Right forelimb (tissue), 1 donor: ENCODE data around the gene CLDN14.
"Not testable (repeated sequence)": the region's sequence is repeated elsewhere in the genome, so short reads cannot be mapped to it uniquely, and the experiment has no call there.

Experiments used
- DNase-seq: peaks from one replicate; pipeline ENCODE4 v3.0.0-alpha.2; 2018

Gene CLDN14

GRCh38 chr21:36499578-36500471 lies 19.9 kb upstream of the CLDN14 start:
- no peak for DNase-seq

- DNase-seq: no peak
Measured at GRCh38 chr21:36494557-36494956, 14.6 kb upstream of the CLDN14 start.

DNA sequence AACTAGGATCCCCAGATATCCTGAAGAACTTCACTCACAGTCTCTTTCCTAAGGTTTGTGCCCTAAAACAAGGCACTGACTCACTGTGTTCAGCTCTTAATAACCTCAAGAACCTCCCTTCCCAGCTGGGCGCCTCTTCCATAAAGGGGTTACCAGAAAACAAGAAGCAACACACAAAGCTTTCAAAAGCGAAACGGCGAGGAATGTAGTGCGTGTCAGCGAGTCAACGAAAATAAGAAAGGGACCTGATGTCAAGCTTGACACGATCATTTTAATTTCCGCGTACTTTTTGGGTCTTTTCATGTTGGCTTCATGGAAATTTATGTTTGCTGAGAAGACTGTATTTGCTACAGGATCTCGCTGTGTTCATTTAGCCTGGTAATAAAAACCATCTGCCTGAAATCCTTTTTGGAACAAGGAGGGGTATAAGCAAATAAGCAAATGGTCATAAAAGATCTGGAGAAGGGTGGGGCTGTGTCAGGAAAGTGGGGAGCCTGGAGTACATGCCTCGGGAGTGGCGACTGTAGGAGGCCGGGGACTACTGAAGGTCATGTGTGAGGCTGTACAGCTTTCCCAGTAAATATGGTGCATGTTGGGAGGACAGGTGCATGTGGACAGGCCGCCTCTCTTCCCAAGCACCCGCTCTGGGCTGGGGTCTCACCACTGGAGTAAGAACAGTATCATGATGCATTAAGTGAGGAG lies 11.4 kb upstream of the CLDN14 start:
- no peak for DNase-seq

DNA sequence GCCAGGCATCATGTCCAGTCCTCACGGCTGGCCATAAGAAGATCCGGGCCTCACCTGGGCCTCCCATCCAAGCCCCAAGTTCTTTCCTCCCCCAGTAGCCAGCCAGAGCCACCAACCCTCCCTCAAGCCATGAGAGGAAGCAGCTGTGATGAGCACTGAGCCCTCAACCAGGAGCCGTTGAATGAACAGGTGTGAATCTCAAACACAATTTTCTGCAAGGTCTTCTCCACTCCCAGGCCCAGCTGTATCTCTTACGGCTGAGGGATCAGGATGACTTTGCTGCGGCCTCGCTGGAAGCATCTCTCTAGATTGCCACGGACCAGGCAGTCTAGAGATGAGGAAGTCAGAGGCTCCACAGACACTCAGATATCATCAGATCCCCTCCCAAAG lies 9.8 kb upstream of the CLDN14 start:
- no peak for DNase-seq

DNA sequence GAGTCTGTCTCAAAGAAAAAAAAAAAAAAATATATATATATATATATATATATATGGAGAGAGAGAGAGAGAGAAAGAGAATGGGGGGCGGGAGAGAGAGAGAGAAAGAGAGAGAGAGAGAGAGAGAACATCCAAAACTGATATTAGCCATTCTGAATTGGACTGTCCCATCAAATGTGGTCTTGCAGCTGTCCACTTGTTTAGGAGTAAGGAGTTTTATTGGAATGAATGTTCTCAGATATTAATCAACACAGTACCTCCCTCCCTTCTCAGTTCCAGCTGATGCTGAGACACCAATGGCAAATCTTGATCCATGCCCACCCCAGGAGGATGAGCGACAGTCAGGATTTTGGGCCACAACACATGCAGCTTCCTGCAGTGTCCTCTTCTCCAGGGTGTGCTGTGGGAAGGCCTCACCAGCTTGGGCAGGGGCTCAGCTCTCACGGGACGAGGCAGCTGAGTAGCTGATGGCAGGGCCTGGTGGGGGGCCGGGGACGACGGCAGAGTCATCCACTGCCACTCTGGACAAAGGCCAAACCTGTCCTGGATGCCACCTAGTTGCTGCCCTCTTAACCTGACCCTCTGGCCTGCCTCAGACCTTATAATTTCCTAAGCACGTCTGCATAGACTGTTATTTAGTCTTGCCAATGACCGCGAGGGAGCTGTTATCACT lies 9.3 kb upstream of the CLDN14 start:
- DNase-seq: no peak

DNA sequence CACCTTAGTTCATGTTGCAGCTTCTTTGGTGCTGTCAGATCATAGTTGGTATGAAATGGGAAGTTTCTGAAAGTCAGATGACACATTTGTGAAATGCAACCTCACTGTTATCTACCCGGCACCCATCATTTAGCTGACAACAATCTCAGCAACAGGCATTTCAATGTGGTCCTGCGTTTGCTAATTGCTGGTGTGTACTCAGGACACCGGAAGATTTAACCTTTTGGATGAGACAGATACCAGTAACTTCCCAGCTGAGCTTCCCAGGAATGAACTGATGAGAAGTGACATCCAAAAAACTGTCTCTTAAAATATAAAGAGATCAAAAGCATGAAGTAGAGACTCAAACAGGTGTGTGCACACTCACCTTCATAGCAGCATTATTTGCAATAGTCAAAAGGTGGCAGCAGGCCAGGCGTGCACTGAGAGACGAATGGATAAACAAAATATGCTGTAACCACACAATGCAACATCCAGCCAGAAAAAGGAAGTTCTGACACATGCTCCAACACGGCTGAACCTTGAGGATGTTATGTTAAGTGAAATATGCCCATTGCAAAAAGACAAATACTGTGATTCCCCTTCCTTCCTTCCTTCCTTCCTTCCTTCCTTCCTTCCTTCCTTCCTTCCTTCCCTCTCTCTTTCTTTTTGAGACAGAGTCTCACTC lies 7.9 kb upstream of the CLDN14 start:
- no peak for DNase-seq

DNA sequence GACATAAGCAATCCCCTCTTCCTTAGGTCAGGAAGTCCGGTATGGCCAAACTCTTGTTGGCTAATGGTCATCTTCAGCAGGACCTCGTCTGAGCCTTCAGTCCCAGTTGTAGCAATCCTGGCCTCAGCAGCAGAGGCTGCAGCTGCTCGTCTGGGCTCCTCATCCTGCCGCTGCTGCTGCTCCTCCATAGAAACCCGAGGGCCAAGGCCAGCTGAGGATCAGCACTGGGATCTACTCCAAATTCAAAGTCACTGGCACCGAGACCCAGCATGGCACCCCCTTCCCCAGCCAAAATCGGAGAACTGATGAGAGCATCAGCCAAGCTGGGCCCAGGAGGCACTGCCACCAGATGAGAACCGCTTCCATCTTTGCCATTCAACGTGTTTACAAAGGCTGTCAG lies 6.3 kb upstream of the CLDN14 start:
- DNase-seq: no peak

DNA sequence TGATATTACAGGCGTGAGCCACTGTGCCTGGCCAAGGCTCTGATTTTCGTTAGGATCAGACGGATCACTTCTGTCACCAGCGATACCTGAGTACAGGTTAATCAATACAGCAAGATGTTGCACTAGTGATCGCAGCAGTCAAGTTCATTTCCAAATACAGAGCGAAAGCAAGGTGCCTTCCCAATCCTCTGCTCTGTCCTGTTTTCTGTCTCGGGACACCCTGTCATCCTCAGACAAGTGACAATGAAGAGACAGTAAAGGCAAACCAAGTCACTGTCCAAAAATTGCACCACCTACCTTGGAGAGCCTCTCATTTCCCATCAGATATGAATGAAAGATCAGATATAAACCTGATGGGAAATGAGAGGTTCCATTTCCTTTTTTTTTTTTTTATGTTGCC lies 5.6 kb upstream of the CLDN14 start:
- DNase-seq: no peak

DNA sequence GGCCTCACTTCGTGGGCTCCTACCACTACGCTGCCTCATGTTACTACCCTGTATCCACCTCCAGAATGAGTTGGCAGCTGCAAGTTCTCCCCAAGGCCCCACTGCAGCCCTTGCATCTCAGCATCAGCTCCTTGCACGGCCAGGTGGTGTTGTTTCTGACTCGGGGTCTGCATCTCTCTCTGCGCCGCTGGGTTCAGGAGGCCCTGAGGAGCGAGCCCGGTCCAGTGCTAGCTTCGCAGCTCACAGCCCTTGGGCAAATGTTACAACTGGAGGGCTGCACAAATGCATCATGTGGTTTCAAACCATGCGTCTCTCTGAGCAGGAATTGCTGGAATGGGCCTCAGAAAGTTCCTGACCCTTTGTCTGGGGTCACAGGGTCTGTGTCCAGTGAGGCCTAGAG lies 3.2 kb upstream of the CLDN14 start:
- no peak for DNase-seq

DNA sequence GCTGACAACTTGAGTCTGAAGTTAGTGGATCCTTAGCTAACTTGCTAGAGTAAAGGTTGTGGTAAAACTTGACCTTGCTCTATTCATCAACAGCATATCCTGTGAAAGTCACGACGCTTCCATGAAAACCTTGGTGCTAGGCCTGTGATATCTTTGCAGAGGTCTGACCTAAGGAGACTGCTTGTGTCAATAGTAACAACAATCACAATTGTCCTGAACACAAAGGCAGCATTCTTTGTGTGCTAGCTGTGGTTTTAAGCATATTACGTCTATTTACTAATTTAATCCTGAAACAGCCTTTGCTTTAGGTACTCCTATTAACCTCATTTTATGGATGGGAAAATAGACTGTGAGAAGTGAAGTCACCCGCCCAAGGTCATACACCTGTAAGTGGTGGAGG lies 2.8 kb upstream of the CLDN14 start:
- DNase-seq: no peak

DNA sequence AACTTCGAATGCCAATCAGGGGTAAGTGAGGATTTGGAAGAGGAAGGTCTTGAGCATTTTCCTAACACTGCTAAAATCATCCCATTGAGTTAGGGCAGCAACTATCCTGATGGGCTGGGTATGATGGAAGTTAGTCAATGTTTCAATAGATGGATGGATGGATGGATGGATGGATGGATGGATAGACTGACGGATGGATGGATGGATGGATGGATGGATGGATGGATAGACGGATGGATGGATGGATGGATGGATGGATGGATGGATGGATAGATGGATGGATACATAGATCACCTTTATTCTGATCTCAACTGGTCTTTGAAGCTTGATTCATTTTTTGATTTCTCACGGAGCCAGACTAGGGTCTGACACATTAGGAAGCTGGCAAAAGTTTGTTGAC lies 2.3 kb upstream of the CLDN14 start:
- no peak for DNase-seq

- no peak for DNase-seq
Measured at GRCh38 chr21:36481639-36482038, 1.7 kb upstream of the CLDN14 start.

DNA sequence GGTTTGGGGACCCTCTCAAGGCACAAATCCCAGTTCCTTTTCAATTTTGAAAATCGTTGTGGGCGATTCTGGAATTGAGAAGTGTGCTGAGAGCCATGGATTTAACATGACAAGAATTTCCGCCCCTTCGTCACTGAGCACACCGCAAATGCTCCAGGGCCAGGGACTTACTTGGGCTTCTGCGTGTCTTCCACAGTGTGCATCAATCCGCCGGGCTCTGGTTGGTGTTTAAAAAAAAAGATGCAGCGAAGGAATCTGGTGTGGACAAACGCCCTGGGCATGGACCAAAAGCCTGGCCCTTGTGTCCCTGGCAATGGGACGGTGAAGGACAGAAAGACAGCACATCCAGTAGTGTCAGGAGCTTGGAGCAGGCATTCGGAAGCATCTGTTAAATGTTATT lies 696 bp upstream of the CLDN14 start:
- DNase-seq: no peak

- no peak for DNase-seq
Measured at GRCh38 chr21:36478941-36479340, 981 bp downstream of the CLDN14 start.

- no peak for DNase-seq
Measured at GRCh38 chr21:36478207-36478701, 1.7 kb downstream of the CLDN14 start.

DNA sequence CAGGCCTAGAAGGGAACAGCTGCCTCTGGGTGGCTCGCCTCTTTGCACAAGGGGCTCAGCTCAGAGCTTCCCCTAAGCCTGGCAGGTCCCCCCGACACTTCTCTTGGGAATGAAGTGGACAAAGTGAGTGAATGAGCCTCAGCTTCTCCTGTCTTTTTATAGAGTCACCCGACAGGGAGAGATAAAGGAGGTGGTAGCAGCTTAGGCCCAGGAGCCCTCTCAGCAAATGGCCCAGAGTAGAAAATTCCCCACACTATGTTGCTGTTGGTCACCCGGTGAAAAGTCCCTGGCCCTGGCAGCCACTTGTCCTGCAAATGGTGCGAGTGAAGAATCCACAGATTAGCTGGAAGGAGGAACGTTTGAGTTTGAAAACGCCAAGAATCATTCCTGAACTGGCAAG lies 2.4 kb downstream of the CLDN14 start:
- no peak for DNase-seq

- no peak for DNase-seq
Measured at GRCh38 chr21:36477001-36477400, 2.9 kb downstream of the CLDN14 start.

DNA sequence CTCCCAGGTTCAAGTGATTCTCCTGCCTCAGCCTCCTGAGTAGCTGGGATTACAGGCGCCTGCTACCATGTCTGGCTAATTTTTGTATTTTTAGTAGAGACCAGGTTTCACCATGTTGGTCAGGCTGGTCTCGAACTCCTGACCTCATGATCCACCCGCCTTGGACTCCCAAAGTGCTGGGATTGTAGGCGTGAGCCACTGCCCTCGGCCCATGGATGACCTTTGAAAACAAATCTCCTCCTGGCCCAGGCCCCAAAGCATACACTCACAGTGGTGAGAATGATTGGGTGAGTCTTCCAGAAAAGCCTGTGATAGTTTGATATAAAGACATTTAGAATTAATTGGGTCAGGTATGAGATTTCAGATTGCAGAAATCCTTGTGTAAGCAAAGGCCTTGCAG lies 3.4 kb downstream of the CLDN14 start:
- not testable (repeated sequence) for DNase-seq

GRCh38 chr21:36474591-36474990 lies 5.3 kb downstream of the CLDN14 start:
- no peak for DNase-seq

DNA sequence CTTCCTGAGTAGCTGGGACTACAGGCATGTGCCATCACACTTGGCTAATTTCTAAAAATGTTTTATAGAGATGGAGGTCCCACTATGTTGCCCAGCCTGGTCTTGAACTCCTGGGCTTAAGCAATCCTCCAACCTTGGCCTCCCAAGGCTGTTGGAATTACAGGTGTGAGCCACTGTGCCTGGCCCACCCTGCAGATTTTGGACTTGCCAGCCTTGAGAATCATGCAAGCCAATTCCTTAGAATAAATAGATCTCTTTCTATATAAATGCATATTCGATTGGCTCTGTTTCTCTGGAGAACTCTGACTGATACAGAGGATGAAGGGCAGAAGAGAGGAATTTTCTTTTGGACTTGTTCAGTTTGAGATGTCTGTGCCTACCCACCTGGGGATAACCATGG lies 6.7 kb downstream of the CLDN14 start:
- no peak for DNase-seq

GRCh38 chr21:36472377-36472776 lies 7.5 kb downstream of the CLDN14 start:
- no peak for DNase-seq

DNA sequence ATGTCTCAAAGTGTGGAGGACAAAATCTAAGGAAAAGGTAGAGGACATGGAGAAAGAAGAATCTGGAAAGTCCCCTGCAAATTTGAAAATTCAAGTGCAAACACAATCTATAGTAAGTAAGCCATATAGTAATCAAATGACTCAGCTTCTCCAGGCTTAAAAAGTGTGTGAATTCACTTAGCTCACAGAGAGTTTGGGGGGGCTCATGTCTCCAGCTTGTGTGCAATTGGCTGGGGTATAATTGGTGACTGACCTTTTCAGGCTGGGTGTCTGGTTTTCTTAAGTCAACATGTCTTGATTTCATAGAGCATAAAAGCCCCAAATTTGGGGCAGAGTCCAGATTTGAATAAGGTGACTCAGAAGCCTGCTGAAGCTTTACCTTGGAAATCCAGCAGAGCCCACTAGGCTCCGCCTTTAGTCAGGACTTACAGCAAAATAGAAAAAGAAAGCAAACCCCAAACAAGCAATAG lies 8.6 kb downstream of the CLDN14 start:
- no peak for DNase-seq

- no peak for DNase-seq
Measured at GRCh38 chr21:36470294-36470693, 9.6 kb downstream of the CLDN14 start.
